ENCODE results near the gene IL21R. TPM values are rescaled to one million over a fixed set of nuclear protein-coding genes. Genes with fewer than 3 reads are reported as not detected.
"Not testable (repeated sequence)": the region's sequence is repeated elsewhere in the genome, so short reads cannot be mapped to it uniquely, and the experiment has no call there.

IL21R gene
- polyA plus RNA-seq, 3 donors from 2014 or later = 27.5 to 59.7 (median 49.6) TPM

DNA sequence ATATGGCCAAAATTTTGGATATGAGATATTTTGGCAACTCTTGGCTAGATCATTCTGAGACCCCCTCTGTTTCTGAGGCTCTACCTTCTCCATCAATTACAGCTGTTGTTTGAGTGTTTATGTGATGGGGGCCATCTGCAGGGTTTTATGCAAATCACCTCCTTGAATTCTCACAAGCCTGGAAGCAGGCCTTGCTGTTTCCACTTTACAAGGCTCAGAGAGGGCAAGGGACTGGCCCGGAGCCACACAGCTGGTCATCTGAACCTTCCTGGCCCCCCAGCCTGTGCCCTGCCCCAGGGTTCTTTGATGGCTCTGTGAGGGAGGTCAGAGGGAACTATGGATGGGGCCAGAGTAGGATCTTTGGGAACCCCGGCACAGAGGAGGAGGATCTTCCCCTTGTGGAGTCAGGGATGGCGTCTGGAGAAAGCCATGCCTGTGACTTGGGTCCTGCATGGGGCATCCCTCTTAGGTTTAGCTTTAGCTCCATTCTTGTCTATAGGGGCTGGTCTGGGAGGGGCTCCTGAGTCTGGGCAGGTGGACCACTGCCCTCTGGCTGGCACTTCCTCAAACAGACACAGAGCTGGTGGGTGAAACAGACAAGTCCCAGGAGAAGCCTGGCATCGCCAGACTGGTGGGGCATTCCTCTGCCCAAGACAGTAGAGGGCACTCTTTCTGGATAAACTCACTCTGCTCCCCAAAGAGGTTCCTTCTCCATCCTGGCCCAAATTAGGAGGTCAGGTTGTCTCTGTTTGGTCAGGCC is 26.2 kb downstream of the IL21R start:
- no peak overlapping the region for H3K4me3 Mint-ChIP-seq
- H3K9me3 Mint-ChIP-seq = peaks cover 0 to 6% (median 0%) of the 10 kb centered on the region in 6 donors
- H3K27ac Mint-ChIP-seq = peak overlapping the region in 5 of 6 donors; percentile 50 to 95 (median 60)
- no peak for DNase-seq
- peaks cover 0 to 9% (median 3%) of the 10 kb centered on the region in 3 donors for H3K27me3 Mint-ChIP-seq (ENCODE audit: low read depth in 3 of 3)
- peaks cover 39 to 67% of the 10 kb centered on the region in 2 donors for H3K4me1 Mint-ChIP-seq
- peaks cover 10 to 28% (median 15%) of the 10 kb centered on the region in 3 donors for H3K36me3 Mint-ChIP-seq

DNA sequence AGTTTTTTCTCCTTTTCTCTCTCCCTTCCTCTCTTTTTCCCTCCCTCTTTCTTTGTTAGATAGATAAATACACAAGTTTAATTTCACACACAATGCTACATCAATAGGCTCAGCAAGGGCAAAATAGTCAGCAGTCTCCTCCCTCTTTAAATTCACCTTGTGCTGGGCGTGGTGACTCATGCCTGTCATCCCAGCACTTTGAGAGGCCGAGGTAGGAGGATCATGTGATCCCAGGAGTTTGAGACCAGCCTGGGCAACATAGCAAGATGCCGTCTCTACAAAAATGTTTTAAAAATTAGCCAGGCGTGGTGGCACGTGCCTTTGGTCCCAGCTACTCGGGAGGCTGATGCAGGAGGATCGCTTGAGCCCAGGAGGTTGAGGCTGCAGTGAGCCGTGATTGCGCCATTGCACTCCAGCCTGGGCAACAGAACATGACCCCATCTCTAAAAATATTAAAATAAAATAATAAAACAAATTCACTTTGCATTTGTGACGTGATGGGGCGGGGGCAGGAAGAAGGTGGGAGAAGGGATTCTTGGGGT is 27.4 kb downstream of the IL21R start:
- Mint-ChIP-seq H3K27me3 (ENCODE audit: low read depth in 3 of 3) (peaks cover 0 to 9% (median 3%) of the 10 kb centered on the region in 3 donors), H3K27ac (peak overlapping the region in 1 of 6 donors; percentile 70), H3K9me3 (no peaks in the 10 kb centered on the region), H3K4me3 (no peak overlapping the region), H3K36me3 (peaks cover 8 to 26% (median 10%) of the 10 kb centered on the region in 3 donors), H3K4me1 (peaks cover 38 to 58% of the 10 kb centered on the region in 2 donors)
- DNase-seq = no peak

DNA sequence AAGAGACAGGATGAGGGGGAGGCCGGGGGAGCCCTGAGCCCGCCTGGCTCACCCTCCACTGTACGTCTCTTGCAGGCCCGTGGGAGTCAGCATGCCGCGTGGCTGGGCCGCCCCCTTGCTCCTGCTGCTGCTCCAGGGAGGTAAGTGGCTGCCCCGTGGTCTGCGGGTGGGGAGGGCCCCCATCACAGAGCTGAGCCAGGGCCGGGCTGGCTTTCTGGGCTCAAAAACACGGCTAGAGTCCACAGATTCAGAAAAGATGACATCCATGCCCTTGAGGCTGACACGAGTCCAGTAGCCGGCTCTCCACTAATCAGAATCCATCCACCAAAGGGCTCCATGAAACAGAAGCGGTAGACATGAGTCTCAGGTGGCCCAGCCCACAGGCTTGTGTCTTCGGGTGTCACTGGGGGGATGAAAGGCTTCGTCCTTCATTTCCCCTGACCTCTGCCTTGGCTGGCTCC is 28.0 kb downstream of the IL21R start:
- no peak overlapping the region for H3K4me3 Mint-ChIP-seq
- no peak for DNase-seq
- peaks cover 34 to 52% of the 10 kb centered on the region in 2 donors for H3K4me1 Mint-ChIP-seq
- H3K27ac Mint-ChIP-seq = peak overlapping the region in 2 of 6 donors; percentile 27 to 76
- H3K9me3 Mint-ChIP-seq = no peaks in the 10 kb centered on the region
- peaks cover 2 to 24% (median 10%) of the 10 kb centered on the region in 3 donors for H3K36me3 Mint-ChIP-seq
- peaks cover 0 to 9% (median 3%) of the 10 kb centered on the region in 3 donors for H3K27me3 Mint-ChIP-seq (ENCODE audit: low read depth in 3 of 3)

DNA sequence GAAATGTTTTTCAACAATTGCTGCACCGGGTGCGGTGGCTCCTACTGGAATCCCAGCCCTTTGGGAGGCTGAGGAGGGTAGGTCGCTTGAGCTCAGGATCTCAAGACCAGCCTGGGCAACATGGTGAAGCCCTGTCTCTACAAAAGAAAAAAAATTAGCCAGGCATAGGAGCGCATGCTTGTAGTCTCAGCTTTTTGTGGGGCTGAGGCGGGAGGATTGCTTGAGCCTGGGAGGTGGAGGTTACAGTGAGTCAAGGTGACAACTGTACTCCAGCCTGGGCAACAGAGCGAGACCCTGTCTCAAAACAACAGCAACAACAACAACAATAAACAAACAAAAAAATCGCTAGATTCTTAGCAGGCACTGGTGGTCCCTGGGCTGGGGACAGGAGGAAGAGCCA is 28.5 kb downstream of the IL21R start:
- Mint-ChIP-seq H3K36me3 (peaks cover 0 to 22% (median 10%) of the 10 kb centered on the region in 3 donors), H3K4me3 (no peak overlapping the region), H3K4me1 (peaks cover 31 to 47% of the 10 kb centered on the region in 2 donors), H3K27me3 (ENCODE audit: low read depth in 3 of 3) (peaks cover 0 to 9% (median 3%) of the 10 kb centered on the region in 3 donors), H3K9me3 (no peaks in the 10 kb centered on the region), H3K27ac (peak overlapping the region; percentile 27 to 76 (median 72))
- DNase-seq = no peak

DNA sequence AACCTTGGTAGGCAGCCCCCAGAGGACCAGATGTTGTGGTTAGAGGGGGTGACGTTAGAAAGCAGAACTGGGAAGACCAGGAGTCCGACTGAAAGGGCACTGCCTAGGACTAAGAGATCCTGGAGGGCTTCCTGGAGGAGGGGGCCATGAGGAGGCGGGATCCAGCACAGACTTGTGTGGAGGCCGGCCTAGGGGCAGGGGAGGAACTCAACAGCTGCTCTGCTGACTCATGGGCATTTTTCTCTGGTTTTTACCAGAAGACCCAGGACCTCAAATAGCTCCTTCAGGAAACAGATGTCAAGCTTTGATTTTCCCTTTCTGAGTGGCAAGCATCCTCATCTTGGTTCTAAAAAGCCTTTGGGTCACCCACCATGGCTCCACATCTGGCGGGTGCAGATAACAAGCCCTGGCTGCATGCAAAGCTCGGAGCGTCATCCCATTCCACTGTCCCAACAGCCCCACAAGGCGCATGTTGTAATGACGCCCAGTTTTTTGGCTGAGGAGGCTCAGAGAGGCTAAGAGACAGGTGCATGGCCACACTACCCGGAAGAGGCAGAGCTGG is 29.0 kb downstream of the IL21R start:
- peaks cover 0 to 6% (median 2%) of the 10 kb centered on the region in 3 donors for H3K27me3 Mint-ChIP-seq (ENCODE audit: low read depth in 3 of 3)
- H3K9me3 Mint-ChIP-seq = no peaks in the 10 kb centered on the region
- DNase-seq = no peak
- peaks cover under 1 to 21% (median 11%) of the 10 kb centered on the region in 3 donors for H3K36me3 Mint-ChIP-seq
- H3K27ac Mint-ChIP-seq = peak overlapping the region in 4 of 6 donors; percentile 7 to 76 (median 72)
- no peak overlapping the region for H3K4me3 Mint-ChIP-seq
- H3K4me1 Mint-ChIP-seq = peaks cover 28 to 42% of the 10 kb centered on the region in 2 donors

DNA sequence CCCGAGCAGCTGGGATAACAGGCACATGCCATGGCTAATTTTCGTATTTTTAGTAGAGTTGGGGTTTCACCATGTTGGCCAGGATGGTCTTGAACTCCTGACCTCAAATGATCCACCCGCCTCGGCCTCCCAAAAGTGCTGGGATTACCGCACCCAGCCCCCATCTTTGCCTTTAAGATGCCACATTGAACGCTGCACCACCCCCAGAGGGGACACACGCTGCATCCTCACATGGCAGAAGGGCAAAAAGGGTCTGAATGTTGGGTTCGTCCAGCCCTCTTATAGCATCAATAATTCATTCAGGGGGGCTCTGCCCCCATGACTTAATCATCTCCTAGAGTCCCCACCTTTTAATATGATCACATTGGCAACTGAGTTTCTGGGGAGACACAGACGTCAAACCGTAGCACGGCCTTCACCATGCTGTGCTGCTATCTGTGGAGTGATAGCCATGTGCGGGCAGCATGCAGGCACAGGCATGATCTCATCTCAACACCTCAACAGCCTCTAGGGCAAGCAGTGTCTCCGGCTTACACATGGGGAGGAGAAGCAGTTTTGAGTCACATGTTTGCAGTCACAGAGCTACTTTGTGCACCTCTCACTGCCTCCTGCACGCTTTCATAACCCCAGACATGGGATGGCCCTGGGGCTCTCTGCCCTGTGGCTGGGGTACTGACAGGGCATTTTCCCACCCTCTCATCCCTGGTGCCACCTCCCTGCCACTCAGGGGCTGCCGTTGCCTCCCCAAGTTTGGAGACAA is 30.0 kb downstream of the IL21R start:
- no peak for DNase-seq
- Mint-ChIP-seq H3K9me3 (no peaks in the 10 kb centered on the region), H3K4me1 (peaks cover 24 to 32% of the 10 kb centered on the region in 2 donors), H3K4me3 (no peak overlapping the region), H3K27ac (peak overlapping the region in 4 of 6 donors; percentile 28 to 86 (median 66)), H3K27me3 (ENCODE audit: low read depth in 3 of 3) (peaks cover 0 to 3% (median 2%) of the 10 kb centered on the region in 3 donors), H3K36me3 (peaks cover 4 to 24% (median 20%) of the 10 kb centered on the region in 3 donors)

DNA sequence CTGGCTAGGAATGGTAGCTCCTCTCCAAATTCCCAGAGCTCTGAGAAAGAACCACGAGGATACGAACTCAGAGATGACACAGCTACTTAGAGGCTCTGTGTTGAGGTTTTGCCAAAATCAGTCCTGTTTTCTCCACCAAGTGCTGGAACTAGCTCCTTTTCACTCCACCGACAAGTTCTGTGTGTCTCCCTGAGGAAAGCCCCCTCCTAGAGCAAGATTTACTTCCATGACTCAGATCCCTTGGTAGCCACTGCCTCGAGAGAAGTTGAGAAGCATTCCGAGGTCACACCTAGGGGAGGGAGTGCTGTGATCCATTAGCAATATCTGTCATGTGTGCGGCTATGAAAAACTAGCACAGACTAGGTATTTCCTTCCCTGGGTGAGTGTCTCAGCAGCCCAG is 30.6 kb downstream of the IL21R start:
- H3K4me3 Mint-ChIP-seq = no peak overlapping the region
- H3K27me3 Mint-ChIP-seq (ENCODE audit: low read depth in 3 of 3) = peaks cover 0 to 3% (median 0%) of the 10 kb centered on the region in 3 donors
- H3K27ac Mint-ChIP-seq = peak overlapping the region in 5 of 6 donors; percentile 40 to 87 (median 59)
- no peak for DNase-seq
- H3K4me1 Mint-ChIP-seq = peaks cover 18 to 26% of the 10 kb centered on the region in 2 donors
- peaks cover 4 to 24% (median 20%) of the 10 kb centered on the region in 3 donors for H3K36me3 Mint-ChIP-seq
- no peaks in the 10 kb centered on the region for H3K9me3 Mint-ChIP-seq

DNA sequence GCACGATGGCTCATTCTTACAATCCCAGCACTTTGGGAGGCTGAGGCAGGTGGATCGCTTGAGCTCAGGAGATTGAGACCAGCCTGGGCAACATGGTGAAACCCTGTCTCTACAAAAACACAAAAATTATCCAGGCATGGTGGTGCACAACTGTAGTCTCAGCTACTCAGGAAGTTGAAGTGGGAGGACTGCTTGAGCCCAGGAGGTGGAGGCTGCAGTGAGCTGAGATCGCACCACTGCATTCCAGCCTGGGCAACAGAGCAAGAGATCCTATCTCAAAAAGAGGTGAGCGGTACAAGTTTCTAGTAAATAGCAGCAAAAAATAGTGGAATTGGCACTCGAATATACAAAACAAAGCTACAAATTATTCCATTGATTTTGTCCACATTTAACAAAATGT is 31.2 kb downstream of the IL21R start:
- not testable (repeated sequence) for DNase-seq; H3K27me3 Mint-ChIP-seq (ENCODE audit: low read depth in 3 of 3); H3K4me3 Mint-ChIP-seq; H3K9me3 Mint-ChIP-seq
- Mint-ChIP-seq H3K4me1 (peaks cover 15 to 24% of the 10 kb centered on the region in 2 donors), H3K36me3 (peaks cover 4 to 29% (median 26%) of the 10 kb centered on the region in 3 donors), H3K27ac (peak overlapping the region in 5 of 6 donors; percentile 29 to 87 (median 59))

DNA sequence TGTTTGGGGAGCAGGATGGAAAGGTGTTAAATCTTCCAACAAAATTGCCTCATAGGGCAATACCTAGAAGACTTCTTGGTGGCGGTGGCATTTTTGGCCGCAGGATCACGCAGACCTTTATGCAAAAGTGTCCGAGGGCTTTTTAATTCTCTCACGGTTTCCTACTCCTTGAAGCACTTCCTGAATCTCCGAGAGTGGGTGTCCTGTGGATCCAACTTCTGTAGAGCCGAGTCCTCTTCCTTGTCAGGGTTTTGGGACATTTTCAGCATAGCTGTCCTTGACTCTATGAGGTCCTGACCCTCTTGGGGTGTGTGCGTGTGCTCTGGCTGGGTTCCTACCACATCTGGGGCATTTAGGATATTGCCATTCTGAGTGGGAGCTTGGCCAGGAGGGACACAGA is 31.7 kb downstream of the IL21R start:
- no peak for DNase-seq
- no peaks in the 10 kb centered on the region for H3K9me3 Mint-ChIP-seq
- peaks cover 0 to 3% (median under 1%) of the 10 kb centered on the region in 3 donors for H3K27me3 Mint-ChIP-seq (ENCODE audit: low read depth in 3 of 3)
- peak overlapping the region in 4 of 6 donors; percentile 12 to 48 (median 40) for H3K27ac Mint-ChIP-seq
- no peak overlapping the region for H3K4me3 Mint-ChIP-seq
- peaks cover 4 to 33% (median 26%) of the 10 kb centered on the region in 3 donors for H3K36me3 Mint-ChIP-seq
- H3K4me1 Mint-ChIP-seq = peaks cover 20 to 24% of the 10 kb centered on the region in 2 donors

DNA sequence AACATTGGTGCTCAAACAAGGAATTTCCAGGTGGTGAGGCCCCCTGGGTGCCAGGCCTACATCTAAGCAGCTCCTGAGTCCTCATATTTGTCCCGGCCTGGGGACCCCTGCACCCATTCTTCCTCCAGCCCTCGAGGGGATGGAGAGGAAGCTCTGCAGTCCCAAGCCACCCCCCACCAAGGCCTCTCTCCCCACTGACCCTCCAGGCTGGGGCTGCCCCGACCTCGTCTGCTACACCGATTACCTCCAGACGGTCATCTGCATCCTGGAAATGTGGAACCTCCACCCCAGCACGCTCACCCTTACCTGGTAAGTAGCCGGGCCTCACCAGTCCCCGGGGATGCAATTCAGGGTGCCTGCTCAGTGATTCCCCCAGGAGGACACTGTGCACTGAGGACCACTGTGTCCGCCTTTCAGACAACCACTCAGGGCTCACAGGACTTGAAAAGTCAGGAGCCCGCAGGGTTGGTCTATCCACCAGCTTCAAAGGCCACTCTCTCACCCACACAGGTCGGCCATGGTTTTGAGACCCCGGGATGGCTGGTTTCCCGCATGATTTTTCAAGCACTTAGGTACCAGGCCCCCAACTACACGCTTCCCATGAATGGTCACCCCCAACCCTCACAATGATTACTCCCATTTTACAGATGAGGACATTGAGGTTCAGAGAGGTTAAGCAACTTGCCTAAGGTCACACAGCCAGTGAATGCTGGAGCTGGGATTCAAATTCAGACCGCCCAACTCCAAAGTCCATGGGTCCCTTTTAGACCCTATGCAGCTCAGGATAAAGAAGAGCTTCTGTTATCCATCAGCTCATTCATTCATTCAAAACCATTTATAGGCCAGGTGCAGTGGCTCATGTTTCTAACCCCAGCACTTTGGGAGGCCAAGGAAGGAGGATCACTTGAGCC is 32.4 kb downstream of the IL21R start:
- peaks cover 8 to 38% (median 30%) of the 10 kb centered on the region in 3 donors for H3K36me3 Mint-ChIP-seq
- no peak for DNase-seq
- peak overlapping the region in 3 of 6 donors; percentile 23 to 66 (median 62) for H3K27ac Mint-ChIP-seq
- H3K4me3 Mint-ChIP-seq = no peak overlapping the region
- H3K27me3 Mint-ChIP-seq (ENCODE audit: low read depth in 3 of 3) = peaks cover 0 to 5% (median 2%) of the 10 kb centered on the region in 3 donors
- H3K4me1 Mint-ChIP-seq = peaks cover 27 to 28% of the 10 kb centered on the region in 2 donors
- H3K9me3 Mint-ChIP-seq = no peaks in the 10 kb centered on the region

DNA sequence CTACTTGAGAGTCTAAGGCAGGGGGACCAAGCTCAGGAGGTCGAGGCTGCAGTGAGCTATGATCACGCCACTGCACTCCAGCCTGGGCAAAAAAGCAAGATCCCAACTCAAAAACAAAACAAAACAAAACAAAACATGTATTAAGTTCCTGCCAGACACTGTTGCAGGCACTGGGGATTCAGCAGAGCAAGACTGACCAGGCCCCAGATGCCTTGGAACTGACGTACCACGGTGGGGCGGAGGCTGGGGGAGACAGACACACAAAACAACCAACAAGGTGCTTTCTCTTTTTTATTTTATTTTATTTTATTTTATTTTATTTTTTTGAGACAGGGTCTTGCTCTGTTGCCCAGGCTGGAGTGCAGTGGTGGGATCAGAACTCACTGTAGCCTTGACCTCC is 33.2 kb downstream of the IL21R start:
- not testable (repeated sequence) for H3K4me3 Mint-ChIP-seq; H3K27me3 Mint-ChIP-seq (ENCODE audit: low read depth in 3 of 3); H3K9me3 Mint-ChIP-seq; DNase-seq
- Mint-ChIP-seq H3K36me3 (peaks cover 9 to 39% (median 31%) of the 10 kb centered on the region in 3 donors), H3K27ac (peak overlapping the region in 2 of 6 donors; percentile 23 to 56), H3K4me1 (peaks cover 29 to 32% of the 10 kb centered on the region in 2 donors)

DNA sequence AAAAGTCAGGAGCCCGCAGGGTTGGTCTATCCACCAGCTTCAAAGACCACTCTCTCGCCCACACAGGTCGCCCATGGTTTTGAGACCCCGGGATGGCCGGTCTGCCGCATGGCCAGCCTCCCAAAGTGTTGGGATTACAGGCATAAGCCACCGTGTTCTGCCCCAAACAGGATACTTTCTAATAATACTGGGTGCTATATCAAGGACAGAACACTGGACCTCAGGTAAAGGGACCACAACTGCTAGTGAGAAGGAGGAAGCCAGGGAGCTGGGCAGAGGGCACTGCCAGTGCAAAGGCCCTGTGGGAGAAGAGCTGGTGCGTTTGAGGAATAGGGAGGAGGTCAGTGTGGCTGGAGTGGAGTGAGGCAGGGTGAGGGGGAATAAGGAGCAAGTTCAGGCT is 34.1 kb downstream of the IL21R start:
- Mint-ChIP-seq H3K27me3 (ENCODE audit: low read depth in 3 of 3) (peaks cover 0 to 5% (median 2%) of the 10 kb centered on the region in 3 donors), H3K9me3 (no peaks in the 10 kb centered on the region), H3K4me3 (no peak overlapping the region), H3K36me3 (peaks cover 9 to 46% (median 30%) of the 10 kb centered on the region in 3 donors), H3K27ac (peak overlapping the region; percentile 55 to 88 (median 71)), H3K4me1 (peaks cover 37 to 40% of the 10 kb centered on the region in 2 donors)
- no peak for DNase-seq
